ENCODE data around the gene PLEKHA5.

Gene PLEKHA5

GRCh38 chr12:19402211-19402610 lies 272.7 kb downstream of the PLEKHA5 start:
- Histone ChIP-seq H3K27me3 (replicated peaks) (no peaks in the 10 kb centered on the region), H3K36me3 (replicated peaks) (no peaks in the 10 kb centered on the region), H3K27ac (no peak overlapping the region), H3K4me3 (ENCODE audit: low read depth, low read length) (no peak overlapping the region)
- no peak for DNase-seq
- in situ Hi-C loops (cut with HindIII; ENCODE audit: low pct_ligation_motif_present, low sequenced_read_pairs): no loop called here
- no peak for TF ChIP-seq CTCF (IDR thresholded peaks at IDR 0.05; ENCODE audit: low read depth, low read length, missing control alignments)

GRCh38 chr12:19402743-19403431 lies 273.4 kb downstream of the PLEKHA5 start:
- Histone ChIP-seq H3K4me3 (ENCODE audit: low read depth, low read length) (no peak overlapping the region), H3K27me3 (replicated peaks) (no peaks in the 10 kb centered on the region), H3K27ac (no peak overlapping the region), H3K36me3 (replicated peaks) (no peaks in the 10 kb centered on the region)
- peak; percentile 15 for DNase-seq
- TF ChIP-seq CTCF (IDR thresholded peaks at IDR 0.05; ENCODE audit: low read depth, low read length, missing control alignments): no peak
- in situ Hi-C loops (cut with HindIII; ENCODE audit: low pct_ligation_motif_present, low sequenced_read_pairs): no loop called here

GRCh38 chr12:19404242-19404880 lies 274.8 kb downstream of the PLEKHA5 start:
- no peak overlapping the region for H3K27ac ChIP-seq
- H3K4me3 ChIP-seq (ENCODE audit: low read depth, low read length): no peak overlapping the region
- H3K27me3 ChIP-seq (replicated peaks): no peaks in the 10 kb centered on the region
- DNase-seq: no peak
- no peak for TF ChIP-seq CTCF (IDR thresholded peaks at IDR 0.05; ENCODE audit: low read depth, low read length, missing control alignments)
- H3K36me3 ChIP-seq (replicated peaks): no peaks in the 10 kb centered on the region
- in situ Hi-C loops (cut with HindIII; ENCODE audit: low pct_ligation_motif_present, low sequenced_read_pairs): no loop called here

- TF ChIP-seq CTCF (IDR thresholded peaks at IDR 0.05; ENCODE audit: low read depth, low read length, missing control alignments): no peak
- in situ Hi-C loops (cut with HindIII; ENCODE audit: low pct_ligation_motif_present, low sequenced_read_pairs): no loop called here
- H3K27me3 ChIP-seq (replicated peaks): no peaks in the 10 kb centered on the region
- DNase-seq: no peak
- no peak overlapping the region for H3K4me3 ChIP-seq (ENCODE audit: low read depth, low read length)
- no peak overlapping the region for H3K27ac ChIP-seq
- H3K36me3 ChIP-seq (replicated peaks): no peaks in the 10 kb centered on the region
Measured at GRCh38 chr12:19409376-19409775, 279.8 kb downstream of the PLEKHA5 start.

- no peaks in the 10 kb centered on the region for H3K36me3 ChIP-seq (replicated peaks)
- no peak for DNase-seq
- no peak overlapping the region for H3K4me3 ChIP-seq (ENCODE audit: low read depth, low read length)
- no peak overlapping the region for H3K27ac ChIP-seq
- TF ChIP-seq CTCF (IDR thresholded peaks at IDR 0.05; ENCODE audit: low read depth, low read length, missing control alignments): no peak
- in situ Hi-C loops (cut with HindIII; ENCODE audit: low pct_ligation_motif_present, low sequenced_read_pairs): no loop called here
- H3K27me3 ChIP-seq (replicated peaks): no peaks in the 10 kb centered on the region
Measured at GRCh38 chr12:19410211-19410610, 280.7 kb downstream of the PLEKHA5 start.
